ENCODE data around the gene NKX2-4.

DNA sequence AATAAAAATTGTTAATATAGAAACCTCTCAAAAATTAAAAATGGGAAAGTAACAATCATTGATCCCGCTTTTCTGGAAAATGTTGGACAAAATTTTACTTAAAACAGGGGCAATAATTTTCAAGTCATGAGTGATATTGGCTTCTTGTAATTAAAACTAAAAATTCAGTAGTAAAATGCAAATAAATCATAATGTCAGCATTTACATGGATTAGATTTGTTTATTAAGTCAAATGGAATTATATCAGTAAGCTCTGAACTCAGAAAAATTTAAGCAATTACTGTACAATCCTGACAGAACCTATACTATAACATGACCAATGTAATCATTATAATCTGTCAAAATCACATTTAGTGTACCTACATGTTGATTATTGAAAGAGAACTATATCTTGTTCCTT, 39.9 kb upstream of the NKX2-4 start:
- TF ChIP-seq, protein P1, sequence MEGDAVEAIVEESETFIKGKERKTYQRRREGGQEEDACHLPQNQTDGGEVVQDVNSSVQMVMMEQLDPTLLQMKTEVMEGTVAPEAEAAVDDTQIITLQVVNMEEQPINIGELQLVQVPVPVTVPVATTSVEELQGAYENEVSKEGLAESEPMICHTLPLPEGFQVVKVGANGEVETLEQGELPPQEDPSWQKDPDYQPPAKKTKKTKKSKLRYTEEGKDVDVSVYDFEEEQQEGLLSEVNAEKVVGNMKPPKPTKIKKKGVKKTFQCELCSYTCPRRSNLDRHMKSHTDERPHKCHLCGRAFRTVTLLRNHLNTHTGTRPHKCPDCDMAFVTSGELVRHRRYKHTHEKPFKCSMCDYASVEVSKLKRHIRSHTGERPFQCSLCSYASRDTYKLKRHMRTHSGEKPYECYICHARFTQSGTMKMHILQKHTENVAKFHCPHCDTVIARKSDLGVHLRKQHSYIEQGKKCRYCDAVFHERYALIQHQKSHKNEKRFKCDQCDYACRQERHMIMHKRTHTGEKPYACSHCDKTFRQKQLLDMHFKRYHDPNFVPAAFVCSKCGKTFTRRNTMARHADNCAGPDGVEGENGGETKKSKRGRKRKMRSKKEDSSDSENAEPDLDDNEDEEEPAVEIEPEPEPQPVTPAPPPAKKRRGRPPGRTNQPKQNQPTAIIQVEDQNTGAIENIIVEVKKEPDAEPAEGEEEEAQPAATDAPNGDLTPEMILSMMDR (tag by site-specific recombination; IDR thresholded peaks at IDR 0.05), result no peak
- TF ChIP-seq YY1 (tag by site-specific recombination; IDR thresholded peaks at IDR 0.05) (no peak), ZNF138 (tag by site-specific recombination; IDR thresholded peaks at IDR 0.05; ENCODE audit: borderline replicate concordance) (no peak), SALL2 (tag by site-specific recombination; IDR thresholded peaks at IDR 0.05; ENCODE audit: borderline replicate concordance) (no peak), ZNF23 (tag by site-specific recombination; IDR thresholded peaks at IDR 0.05; ENCODE audit: borderline replicate concordance) (no peak), SP2 (tag by site-specific recombination; IDR thresholded peaks at IDR 0.05) (no peak), ZNF324 (tag by site-specific recombination; IDR thresholded peaks at IDR 0.05) (no peak)
- TF ChIP-seq, protein P2, sequence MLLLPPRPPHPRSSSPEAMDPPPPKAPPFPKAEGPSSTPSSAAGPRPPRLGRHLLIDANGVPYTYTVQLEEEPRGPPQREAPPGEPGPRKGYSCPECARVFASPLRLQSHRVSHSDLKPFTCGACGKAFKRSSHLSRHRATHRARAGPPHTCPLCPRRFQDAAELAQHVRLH (tag by site-specific recombination; IDR thresholded peaks at IDR 0.05), result no peak
- TF ChIP-seq, protein P3, sequence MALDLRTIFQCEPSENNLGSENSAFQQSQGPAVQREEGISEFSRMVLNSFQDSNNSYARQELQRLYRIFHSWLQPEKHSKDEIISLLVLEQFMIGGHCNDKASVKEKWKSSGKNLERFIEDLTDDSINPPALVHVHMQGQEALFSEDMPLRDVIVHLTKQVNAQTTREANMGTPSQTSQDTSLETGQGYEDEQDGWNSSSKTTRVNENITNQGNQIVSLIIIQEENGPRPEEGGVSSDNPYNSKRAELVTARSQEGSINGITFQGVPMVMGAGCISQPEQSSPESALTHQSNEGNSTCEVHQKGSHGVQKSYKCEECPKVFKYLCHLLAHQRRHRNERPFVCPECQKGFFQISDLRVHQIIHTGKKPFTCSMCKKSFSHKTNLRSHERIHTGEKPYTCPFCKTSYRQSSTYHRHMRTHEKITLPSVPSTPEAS (tag by site-specific recombination; IDR thresholded peaks at IDR 0.05), result no peak
- TF ChIP-seq, protein P4, sequence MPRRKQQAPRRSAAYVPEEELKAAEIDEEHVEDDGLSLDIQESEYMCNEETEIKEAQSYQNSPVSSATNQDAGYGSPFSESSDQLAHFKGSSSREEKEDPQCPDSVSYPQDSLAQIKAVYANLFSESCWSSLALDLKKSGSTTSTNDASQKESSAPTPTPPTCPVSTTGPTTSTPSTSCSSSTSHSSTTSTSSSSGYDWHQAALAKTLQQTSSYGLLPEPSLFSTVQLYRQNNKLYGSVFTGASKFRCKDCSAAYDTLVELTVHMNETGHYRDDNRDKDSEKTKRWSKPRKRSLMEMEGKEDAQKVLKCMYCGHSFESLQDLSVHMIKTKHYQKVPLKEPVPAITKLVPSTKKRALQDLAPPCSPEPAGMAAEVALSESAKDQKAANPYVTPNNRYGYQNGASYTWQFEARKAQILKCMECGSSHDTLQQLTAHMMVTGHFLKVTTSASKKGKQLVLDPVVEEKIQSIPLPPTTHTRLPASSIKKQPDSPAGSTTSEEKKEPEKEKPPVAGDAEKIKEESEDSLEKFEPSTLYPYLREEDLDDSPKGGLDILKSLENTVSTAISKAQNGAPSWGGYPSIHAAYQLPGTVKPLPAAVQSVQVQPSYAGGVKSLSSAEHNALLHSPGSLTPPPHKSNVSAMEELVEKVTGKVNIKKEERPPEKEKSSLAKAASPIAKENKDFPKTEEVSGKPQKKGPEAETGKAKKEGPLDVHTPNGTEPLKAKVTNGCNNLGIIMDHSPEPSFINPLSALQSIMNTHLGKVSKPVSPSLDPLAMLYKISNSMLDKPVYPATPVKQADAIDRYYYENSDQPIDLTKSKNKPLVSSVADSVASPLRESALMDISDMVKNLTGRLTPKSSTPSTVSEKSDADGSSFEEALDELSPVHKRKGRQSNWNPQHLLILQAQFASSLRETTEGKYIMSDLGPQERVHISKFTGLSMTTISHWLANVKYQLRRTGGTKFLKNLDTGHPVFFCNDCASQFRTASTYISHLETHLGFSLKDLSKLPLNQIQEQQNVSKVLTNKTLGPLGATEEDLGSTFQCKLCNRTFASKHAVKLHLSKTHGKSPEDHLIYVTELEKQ (tag by site-specific recombination; IDR thresholded peaks at IDR 0.05; ENCODE audit: borderline replicate concordance), result no peak
- TF ChIP-seq, protein P5, sequence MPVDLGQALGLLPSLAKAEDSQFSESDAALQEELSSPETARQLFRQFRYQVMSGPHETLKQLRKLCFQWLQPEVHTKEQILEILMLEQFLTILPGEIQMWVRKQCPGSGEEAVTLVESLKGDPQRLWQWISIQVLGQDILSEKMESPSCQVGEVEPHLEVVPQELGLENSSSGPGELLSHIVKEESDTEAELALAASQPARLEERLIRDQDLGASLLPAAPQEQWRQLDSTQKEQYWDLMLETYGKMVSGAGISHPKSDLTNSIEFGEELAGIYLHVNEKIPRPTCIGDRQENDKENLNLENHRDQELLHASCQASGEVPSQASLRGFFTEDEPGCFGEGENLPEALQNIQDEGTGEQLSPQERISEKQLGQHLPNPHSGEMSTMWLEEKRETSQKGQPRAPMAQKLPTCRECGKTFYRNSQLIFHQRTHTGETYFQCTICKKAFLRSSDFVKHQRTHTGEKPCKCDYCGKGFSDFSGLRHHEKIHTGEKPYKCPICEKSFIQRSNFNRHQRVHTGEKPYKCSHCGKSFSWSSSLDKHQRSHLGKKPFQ (tag by site-specific recombination; IDR thresholded peaks at IDR 0.05), result no peak
- TF ChIP-seq, protein P6, sequence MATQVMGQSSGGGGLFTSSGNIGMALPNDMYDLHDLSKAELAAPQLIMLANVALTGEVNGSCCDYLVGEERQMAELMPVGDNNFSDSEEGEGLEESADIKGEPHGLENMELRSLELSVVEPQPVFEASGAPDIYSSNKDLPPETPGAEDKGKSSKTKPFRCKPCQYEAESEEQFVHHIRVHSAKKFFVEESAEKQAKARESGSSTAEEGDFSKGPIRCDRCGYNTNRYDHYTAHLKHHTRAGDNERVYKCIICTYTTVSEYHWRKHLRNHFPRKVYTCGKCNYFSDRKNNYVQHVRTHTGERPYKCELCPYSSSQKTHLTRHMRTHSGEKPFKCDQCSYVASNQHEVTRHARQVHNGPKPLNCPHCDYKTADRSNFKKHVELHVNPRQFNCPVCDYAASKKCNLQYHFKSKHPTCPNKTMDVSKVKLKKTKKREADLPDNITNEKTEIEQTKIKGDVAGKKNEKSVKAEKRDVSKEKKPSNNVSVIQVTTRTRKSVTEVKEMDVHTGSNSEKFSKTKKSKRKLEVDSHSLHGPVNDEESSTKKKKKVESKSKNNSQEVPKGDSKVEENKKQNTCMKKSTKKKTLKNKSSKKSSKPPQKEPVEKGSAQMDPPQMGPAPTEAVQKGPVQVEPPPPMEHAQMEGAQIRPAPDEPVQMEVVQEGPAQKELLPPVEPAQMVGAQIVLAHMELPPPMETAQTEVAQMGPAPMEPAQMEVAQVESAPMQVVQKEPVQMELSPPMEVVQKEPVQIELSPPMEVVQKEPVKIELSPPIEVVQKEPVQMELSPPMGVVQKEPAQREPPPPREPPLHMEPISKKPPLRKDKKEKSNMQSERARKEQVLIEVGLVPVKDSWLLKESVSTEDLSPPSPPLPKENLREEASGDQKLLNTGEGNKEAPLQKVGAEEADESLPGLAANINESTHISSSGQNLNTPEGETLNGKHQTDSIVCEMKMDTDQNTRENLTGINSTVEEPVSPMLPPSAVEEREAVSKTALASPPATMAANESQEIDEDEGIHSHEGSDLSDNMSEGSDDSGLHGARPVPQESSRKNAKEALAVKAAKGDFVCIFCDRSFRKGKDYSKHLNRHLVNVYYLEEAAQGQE (tag by site-specific recombination; IDR thresholded peaks at IDR 0.05), result no peak
- TF ChIP-seq, protein P7, sequence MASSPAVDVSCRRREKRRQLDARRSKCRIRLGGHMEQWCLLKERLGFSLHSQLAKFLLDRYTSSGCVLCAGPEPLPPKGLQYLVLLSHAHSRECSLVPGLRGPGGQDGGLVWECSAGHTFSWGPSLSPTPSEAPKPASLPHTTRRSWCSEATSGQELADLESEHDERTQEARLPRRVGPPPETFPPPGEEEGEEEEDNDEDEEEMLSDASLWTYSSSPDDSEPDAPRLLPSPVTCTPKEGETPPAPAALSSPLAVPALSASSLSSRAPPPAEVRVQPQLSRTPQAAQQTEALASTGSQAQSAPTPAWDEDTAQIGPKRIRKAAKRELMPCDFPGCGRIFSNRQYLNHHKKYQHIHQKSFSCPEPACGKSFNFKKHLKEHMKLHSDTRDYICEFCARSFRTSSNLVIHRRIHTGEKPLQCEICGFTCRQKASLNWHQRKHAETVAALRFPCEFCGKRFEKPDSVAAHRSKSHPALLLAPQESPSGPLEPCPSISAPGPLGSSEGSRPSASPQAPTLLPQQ (tag by site-specific recombination; IDR thresholded peaks at IDR 0.05), result no peak
